Panc1 (cell line): Measurements from ENCODE around the gene ARHGEF28.

Experiments used
- POLR2AphosphoS5 ChIP-seq: IDR thresholded peaks from 2 replicates; pipeline ENCODE4 v1.6.1; 2012; ENCODE audit warnings: mild to moderate bottlenecking, low read depth, low read length, moderate library complexity
- SIN3A ChIP-seq: IDR thresholded peaks from 2 replicates; pipeline ENCODE4 v1.6.1; 2012; ENCODE audit warnings: low read depth, mild to moderate bottlenecking, low read length, moderate library complexity, borderline replicate concordance; ENCODE audit not compliant: insufficient read depth
- TCF7L2 ChIP-seq: IDR thresholded peaks from 2 replicates; pipeline ENCODE4 v1.6.1; 2011; ENCODE audit warnings: mild to moderate bottlenecking, low read depth, low read length, inconsistent platforms
- TF ChIP-seq, protein P1 (sequence below): fragments of 450-650 bp; IDR thresholded peaks from 2 replicates; pipeline ENCODE4 v1.5.1; 2017; ENCODE audit warnings: mild to moderate bottlenecking
- TF ChIP-seq, protein P2 (sequence below), 2 experiments: IDR thresholded peaks; 2 replicates each; pipeline ENCODE4 v1.6.1; 2011 to 2012; ENCODE audit warnings: low read depth in 2 of 2, control low read depth in 1 of 2, low read length in 1 of 2, mild to moderate bottlenecking in 1 of 2, moderate library complexity in 1 of 2; ENCODE audit not compliant: insufficient read depth in 1 of 2

DNA sequence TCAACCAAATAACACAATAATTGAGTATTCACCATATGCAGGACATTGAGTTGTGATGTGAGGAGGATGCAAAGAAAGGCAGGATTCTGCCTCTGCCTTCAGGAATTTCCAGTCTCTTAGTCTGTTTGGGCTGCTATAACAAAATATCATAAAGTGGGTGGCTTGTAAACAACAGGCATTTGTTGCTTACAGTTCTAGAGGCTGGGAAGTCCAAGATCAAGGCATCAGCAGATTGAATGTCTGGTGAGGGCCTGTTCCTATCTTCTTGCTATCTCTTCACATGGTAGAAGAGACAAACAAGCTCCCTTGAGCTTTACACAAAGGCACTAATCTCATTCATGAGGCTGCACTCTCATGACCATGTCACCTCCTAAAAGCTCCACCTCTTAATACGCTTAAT, 360.7 kb downstream of the ARHGEF28 start:
- TF ChIP-seq, protein P1, sequence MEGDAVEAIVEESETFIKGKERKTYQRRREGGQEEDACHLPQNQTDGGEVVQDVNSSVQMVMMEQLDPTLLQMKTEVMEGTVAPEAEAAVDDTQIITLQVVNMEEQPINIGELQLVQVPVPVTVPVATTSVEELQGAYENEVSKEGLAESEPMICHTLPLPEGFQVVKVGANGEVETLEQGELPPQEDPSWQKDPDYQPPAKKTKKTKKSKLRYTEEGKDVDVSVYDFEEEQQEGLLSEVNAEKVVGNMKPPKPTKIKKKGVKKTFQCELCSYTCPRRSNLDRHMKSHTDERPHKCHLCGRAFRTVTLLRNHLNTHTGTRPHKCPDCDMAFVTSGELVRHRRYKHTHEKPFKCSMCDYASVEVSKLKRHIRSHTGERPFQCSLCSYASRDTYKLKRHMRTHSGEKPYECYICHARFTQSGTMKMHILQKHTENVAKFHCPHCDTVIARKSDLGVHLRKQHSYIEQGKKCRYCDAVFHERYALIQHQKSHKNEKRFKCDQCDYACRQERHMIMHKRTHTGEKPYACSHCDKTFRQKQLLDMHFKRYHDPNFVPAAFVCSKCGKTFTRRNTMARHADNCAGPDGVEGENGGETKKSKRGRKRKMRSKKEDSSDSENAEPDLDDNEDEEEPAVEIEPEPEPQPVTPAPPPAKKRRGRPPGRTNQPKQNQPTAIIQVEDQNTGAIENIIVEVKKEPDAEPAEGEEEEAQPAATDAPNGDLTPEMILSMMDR: no peak
- TF ChIP-seq POLR2AphosphoS5 (no peak), SIN3A (no peak), TCF7L2 (no peak)
- TF ChIP-seq, protein P2, sequence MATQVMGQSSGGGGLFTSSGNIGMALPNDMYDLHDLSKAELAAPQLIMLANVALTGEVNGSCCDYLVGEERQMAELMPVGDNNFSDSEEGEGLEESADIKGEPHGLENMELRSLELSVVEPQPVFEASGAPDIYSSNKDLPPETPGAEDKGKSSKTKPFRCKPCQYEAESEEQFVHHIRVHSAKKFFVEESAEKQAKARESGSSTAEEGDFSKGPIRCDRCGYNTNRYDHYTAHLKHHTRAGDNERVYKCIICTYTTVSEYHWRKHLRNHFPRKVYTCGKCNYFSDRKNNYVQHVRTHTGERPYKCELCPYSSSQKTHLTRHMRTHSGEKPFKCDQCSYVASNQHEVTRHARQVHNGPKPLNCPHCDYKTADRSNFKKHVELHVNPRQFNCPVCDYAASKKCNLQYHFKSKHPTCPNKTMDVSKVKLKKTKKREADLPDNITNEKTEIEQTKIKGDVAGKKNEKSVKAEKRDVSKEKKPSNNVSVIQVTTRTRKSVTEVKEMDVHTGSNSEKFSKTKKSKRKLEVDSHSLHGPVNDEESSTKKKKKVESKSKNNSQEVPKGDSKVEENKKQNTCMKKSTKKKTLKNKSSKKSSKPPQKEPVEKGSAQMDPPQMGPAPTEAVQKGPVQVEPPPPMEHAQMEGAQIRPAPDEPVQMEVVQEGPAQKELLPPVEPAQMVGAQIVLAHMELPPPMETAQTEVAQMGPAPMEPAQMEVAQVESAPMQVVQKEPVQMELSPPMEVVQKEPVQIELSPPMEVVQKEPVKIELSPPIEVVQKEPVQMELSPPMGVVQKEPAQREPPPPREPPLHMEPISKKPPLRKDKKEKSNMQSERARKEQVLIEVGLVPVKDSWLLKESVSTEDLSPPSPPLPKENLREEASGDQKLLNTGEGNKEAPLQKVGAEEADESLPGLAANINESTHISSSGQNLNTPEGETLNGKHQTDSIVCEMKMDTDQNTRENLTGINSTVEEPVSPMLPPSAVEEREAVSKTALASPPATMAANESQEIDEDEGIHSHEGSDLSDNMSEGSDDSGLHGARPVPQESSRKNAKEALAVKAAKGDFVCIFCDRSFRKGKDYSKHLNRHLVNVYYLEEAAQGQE (IDR thresholded peaks at IDR 0.05; ENCODE audit: insufficient read depth in 1 of 2, low read depth in 2 of 2, low read length in 1 of 2): no peak
